GM20000 (cell line): Measurements from ENCODE around the gene PRDM16.

ENCODE experiments used
- DNase-seq: peaks from one replicate; pipeline ENCODE4 v3.0.0; 2012; ENCODE audit warnings: low spot score
- CTCF ChIP-seq: IDR thresholded peaks from 2 replicates; pipeline ENCODE4 v1.5.1; 2012; ENCODE audit warnings: mild to moderate bottlenecking, control low read depth; ENCODE audit errors: extremely low read depth, missing control alignments

The PRDM16 gene

GRCh38 chr1:3267550-3268270 lies 198.7 kb downstream of the PRDM16 start:
- DNase-seq = no peak

GRCh38 chr1:3268281-3268680 lies 199.3 kb downstream of the PRDM16 start:
- TF ChIP-seq CTCF = no peak
- DNase-seq = no peak

More at GRCh38 chr1:3267550-3268270, 198.7 kb downstream of the PRDM16 start:
- TF ChIP-seq CTCF = no peak

GRCh38 chr1:3270403-3271245 lies 201.6 kb downstream of the PRDM16 start:
- no peak for TF ChIP-seq CTCF

GRCh38 chr1:3271866-3272265 lies 202.9 kb downstream of the PRDM16 start:
- no peak for DNase-seq
- no peak for TF ChIP-seq CTCF

More at GRCh38 chr1:3270403-3271245, 201.6 kb downstream of the PRDM16 start:
- DNase-seq = no peak

- TF ChIP-seq CTCF = no peak
- DNase-seq = no peak
These were observed 203.5 kb downstream of the PRDM16 start for GRCh38 chr1:3272321-3273045.

- no peak for TF ChIP-seq CTCF
- no peak for DNase-seq
These were observed 204.4 kb downstream of the PRDM16 start for GRCh38 chr1:3273447-3273846.
